ENCODE data around the gene SLC25A3.

GRCh38 chr12:98549371-98550110 lies 43.9 kb upstream of the SLC25A3 start:
- TF ChIP-seq CTCF (IDR thresholded peaks at IDR 0.05; ENCODE audit: insufficient read depth, low read length) (no peak), GABPA (IDR thresholded peaks at IDR 0.05; ENCODE audit: low read depth) (no peak)
